K562 (cell line): Measurements from ENCODE around the gene HLA-F. TPM values are rescaled to one million over a fixed set of nuclear protein-coding genes. Genes with fewer than 3 reads are reported as not detected.

Experiments used
- BHLHE40 ChIP-seq: IDR thresholded peaks from 2 replicates; pipeline ENCODE4 v1.6.1; 2011; ENCODE audit warnings: low read length, improper control_type of control experiment
- CC2D1A ChIP-seq: fragments of 450-650 bp; IDR thresholded peaks from 2 replicates; pipeline ENCODE4 v1.6.1; 2017; ENCODE audit warnings: mild to moderate bottlenecking
- EGR1 ChIP-seq: fragments of 450-650 bp; conservative IDR thresholded peaks from 2 replicates; pipeline ENCODE4 v1.6.1; 2017; ENCODE audit warnings: mild to moderate bottlenecking
- HDAC1 ChIP-seq, 2 experiments: fragments of 450-650 bp; IDR thresholded peaks; 2 replicates each; pipeline ENCODE4 v1.6.1; 2016 to 2017; ENCODE audit warnings: inconsistent platforms in 1 of 2, mild to moderate bottlenecking in 1 of 2, moderate library complexity in 1 of 2
- KDM4B ChIP-seq, 2 experiments: fragments of 450-650 bp in 1 of 2; sonication (generic) in 1 of 2; IDR thresholded peaks; 2 replicates each; pipeline ENCODE4 v1.6.1; 2016 to 2017; ENCODE audit warnings: borderline replicate concordance in 2 of 2, antibody characterized with exemption in 1 of 2, low read depth in 1 of 2, mild to moderate bottlenecking in 1 of 2
- KDM5B ChIP-seq: fragments of 200-600 bp; sonication (generic); IDR thresholded peaks from 2 replicates; pipeline ENCODE4 v1.6.1; 2012; ENCODE audit warnings: low read depth, mild to moderate bottlenecking, moderate library complexity, low read length, control low read depth, inconsistent platforms; ENCODE audit not compliant: insufficient replicate concordance
- MAZ ChIP-seq, 2 experiments: fragments of 450-650 bp in 1 of 2; sonication (generic) in 1 of 2; formaldehyde crosslinking; IDR thresholded peaks in 1 of 2; conservative IDR thresholded peaks in 1 of 2; 2 replicates each; pipeline versions ENCODE4 v1.4.0 to v1.5.0; 2020; ENCODE audit warnings: mild to moderate bottlenecking in 1 of 2, missing genetic modification reagents in 1 of 2
- MED1 ChIP-seq: sonication (generic); formaldehyde crosslinking; IDR thresholded peaks from 2 replicates; pipeline ENCODE4 v1.8.1; 2023; ENCODE audit warnings: missing genetic modification reagents, borderline replicate concordance
- MTA3 ChIP-seq: fragments of 450-650 bp; formaldehyde crosslinking; IDR thresholded peaks from 2 replicates; pipeline ENCODE4 v1.6.1; 2017; ENCODE audit warnings: mild to moderate bottlenecking, borderline replicate concordance
- MYC ChIP-seq, 2 experiments: fragments of 250-450 bp in 1 of 2; sonication (Bioruptor Pico) in 1 of 2; IDR thresholded peaks; 2 replicates each; pipeline versions ENCODE4 v1.5.1 to v1.6.1; 2012 to 2021; ENCODE audit warnings: low read depth in 2 of 2, borderline replicate concordance in 1 of 2, improper control_type of control experiment in 1 of 2, low read length in 1 of 2, mild to moderate bottlenecking in 1 of 2, moderate library complexity in 1 of 2
- NBN ChIP-seq: fragments of 450-650 bp; IDR thresholded peaks from 2 replicates; pipeline ENCODE4 v1.6.1; 2016; ENCODE audit warnings: low read depth, mild to moderate bottlenecking
- NFIX ChIP-seq: fragments of 250-450 bp; sonication (Bioruptor Pico); IDR thresholded peaks from 2 replicates; pipeline ENCODE4 v1.4.0; 2020; ENCODE audit warnings: low read depth, mild to moderate bottlenecking, moderate library complexity
- NRF1 ChIP-seq, 2 experiments: fragments of 450-650 bp; IDR thresholded peaks in 1 of 2; conservative IDR thresholded peaks in 1 of 2; 2 replicates each; pipeline ENCODE4 v1.6.1; 2014; ENCODE audit warnings: mild to moderate bottlenecking in 2 of 2
- PHF21A ChIP-seq: fragments of 450-650 bp; IDR thresholded peaks from 2 replicates; pipeline ENCODE4 v1.6.1; 2017; ENCODE audit warnings: low read depth, borderline replicate concordance
- PURB ChIP-seq: sonication (generic); formaldehyde crosslinking; IDR thresholded peaks from 2 replicates; pipeline ENCODE4 v1.9.0; 2021; ENCODE audit warnings: low read depth, mild to moderate bottlenecking, missing genetic modification reagents
- RFX5 ChIP-seq: IDR thresholded peaks from 2 replicates; pipeline ENCODE4 v1.6.1; 2011; ENCODE audit warnings: low read depth, mild to moderate bottlenecking, improper control_type of control experiment, low read length
- SMARCE1 ChIP-seq: fragments of 450-650 bp; IDR thresholded peaks from 2 replicates; pipeline ENCODE4 v1.7.1; 2016; ENCODE audit warnings: mild to moderate bottlenecking
- SMC3 ChIP-seq: conservative IDR thresholded peaks from 2 replicates; pipeline ENCODE4 v1.6.1; 2011; ENCODE audit warnings: low read depth, low read length, improper control_type of control experiment; ENCODE audit not compliant: insufficient read depth
- SRSF1 ChIP-seq: fragments of 200-400 bp; formaldehyde crosslinking; IDR thresholded peaks from 2 replicates; pipeline ENCODE4 v1.6.1; 2017; ENCODE audit warnings: mild to moderate bottlenecking, low read depth, low read length, moderate library complexity
- TCF3 ChIP-seq: sonication (generic); formaldehyde crosslinking; IDR thresholded peaks from 2 replicates; pipeline ENCODE4 v1.4.0; 2020; ENCODE audit warnings: mild to moderate bottlenecking, missing genetic modification reagents
- TOE1 ChIP-seq, 2 experiments: fragments of 450-650 bp in 1 of 2; sonication (generic) in 1 of 2; formaldehyde crosslinking in 1 of 2; IDR thresholded peaks; 2 replicates each; pipeline versions ENCODE4 v1.7.1 to v1.8.0; 2016 to 2022; ENCODE audit warnings: borderline replicate concordance in 2 of 2, mild to moderate bottlenecking in 2 of 2, antibody characterized with exemption in 1 of 2, inconsistent platforms in 1 of 2, low read depth in 1 of 2, missing genetic modification reagents in 1 of 2, moderate library complexity in 1 of 2
- ZEB2 ChIP-seq: fragments of 450-650 bp; IDR thresholded peaks from 2 replicates; pipeline ENCODE4 v1.6.1; 2016
- ZNF766 ChIP-seq: fragments of 200-800 bp; sonication (Bioruptor generic); conservative IDR thresholded peaks from 2 replicates; pipeline ENCODE4 v1.6.1; 2016; ENCODE audit warnings: missing genetic modification characterization, missing compliant biosample characterization
- polyA plus RNA-seq, 8 experiments: library from polyadenylated mRNA; depleted of rRNA in 4 of 8; stranded (reverse) in 5 of 8; unstranded in 3 of 8; fragments of >200 nt; fragmentation: Nextera tagmentation in 2 of 8; fragmentation: Illumina TruSeq in 1 of 8; extraction: Ambion mirVana in 2 of 8; extraction: Trizol in 1 of 8; gene quantifications; 2 replicates each; pipeline versions ENCODE4 v1.2.1 to v1.2.3, GENCODE V29; 2011 to 2014; ENCODE audit warnings: inconsistent platforms in 1 of 8, missing spikeins in 1 of 8
- total RNA-seq, 7 experiments: library from RNA; depleted of rRNA in 6 of 7; stranded (reverse); fragments of >200 nt in 6 of 7; fragmentation: Illumina TruSeq in 2 of 7; extraction: Trizol in 2 of 7; gene quantifications; 2 replicates each; pipeline versions ENCODE4 v1.2.1 to v1.2.3, GENCODE V29; 2011 to 2021; ENCODE audit warnings: low replicate concordance in 1 of 7
- TF ChIP-seq, protein P1 (sequence below): fragments of 250-450 bp; sonication (Bioruptor Pico); IDR thresholded peaks from 2 replicates; pipeline ENCODE4 v1.5.0; 2020; ENCODE audit warnings: mild to moderate bottlenecking, borderline replicate concordance
- TF ChIP-seq, protein P2 (sequence below): fragments of 250-450 bp; sonication (Bioruptor Pico); IDR thresholded peaks from 2 replicates; pipeline ENCODE4 v1.9.0; 2021; ENCODE audit warnings: mild to moderate bottlenecking

HLA-F gene
- total and polyA plus RNA-seq, 9 of the 15 experiments (the other 6 are each of a cell fraction or from before 2014, with no cell fraction given): 0.40 to 0.76 (median 0.46) TPM; not detected in 6

DNA sequence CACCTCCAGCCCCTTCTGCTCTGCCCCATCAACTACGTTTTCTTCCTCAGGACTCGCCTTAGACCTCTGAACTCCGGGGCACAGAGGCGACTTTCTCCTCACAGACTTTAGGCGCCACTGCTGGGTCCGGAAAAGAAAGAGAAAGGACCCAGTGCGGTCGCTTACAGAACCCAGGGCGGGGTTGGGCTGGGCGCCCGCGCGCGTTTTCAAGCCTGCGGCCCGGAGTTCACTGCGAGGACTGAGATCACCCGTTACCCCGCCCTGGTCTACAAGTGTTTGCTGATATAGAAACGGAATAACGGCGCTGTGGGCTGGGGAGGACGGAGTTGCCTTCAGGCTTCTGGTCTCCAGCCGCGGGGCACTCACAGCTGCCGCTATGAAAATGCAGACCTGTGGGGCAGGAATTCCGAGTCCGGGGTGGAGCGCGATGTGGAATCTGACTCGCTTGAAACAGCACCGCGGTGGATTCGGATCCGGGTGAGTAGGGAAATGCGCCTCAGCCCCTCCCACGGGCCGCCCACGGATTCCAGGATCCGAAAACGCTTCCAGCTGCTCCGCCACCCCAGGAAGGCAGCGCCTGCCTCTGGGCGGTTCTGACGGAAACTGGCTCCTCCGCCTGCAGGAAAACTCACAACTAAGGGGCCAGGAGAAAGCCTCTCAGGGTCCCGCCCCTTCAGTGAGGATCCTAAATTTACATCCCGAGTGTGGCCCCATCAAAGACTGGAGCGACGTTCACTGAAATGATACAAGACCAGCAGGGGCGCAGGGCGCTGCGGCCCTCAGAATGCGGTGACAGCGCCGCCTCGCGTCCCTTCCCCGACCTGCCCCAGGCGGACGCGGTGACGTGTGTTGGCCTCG is 29.4 kb downstream of the HLA-F start (continued):
- TF ChIP-seq KDM5B: peak; percentile 82
- TF ChIP-seq BHLHE40: peak; percentile 35; the same call in 1 of the 2 replicates
- no peak for TF ChIP-seq PURB (CRISPR knock-in tag)
- peak; percentile 88 for TF ChIP-seq NBN
- TF ChIP-seq MAZ (CRISPR knock-in tag; conservative IDR thresholded peaks at IDR 0.05 in 1 of 2, IDR thresholded peaks at IDR 0.05 in 1 of 2): peak; percentile 43 to 89; a peak in 3 of 4 replicates
- TF ChIP-seq MTA3: peak; percentile 56
- TF ChIP-seq NFIX: no peak
- TF ChIP-seq MYC (IDR thresholded peaks at IDR 0.05; ENCODE audit: low read depth, low read length): peak; percentile 69
- no peak; the same call in 1 of the 2 replicates for TF ChIP-seq MYC (CRISPR knock-in tag; IDR thresholded peaks at IDR 0.05; ENCODE audit: borderline replicate concordance, low read depth)
- TF ChIP-seq, protein P1, sequence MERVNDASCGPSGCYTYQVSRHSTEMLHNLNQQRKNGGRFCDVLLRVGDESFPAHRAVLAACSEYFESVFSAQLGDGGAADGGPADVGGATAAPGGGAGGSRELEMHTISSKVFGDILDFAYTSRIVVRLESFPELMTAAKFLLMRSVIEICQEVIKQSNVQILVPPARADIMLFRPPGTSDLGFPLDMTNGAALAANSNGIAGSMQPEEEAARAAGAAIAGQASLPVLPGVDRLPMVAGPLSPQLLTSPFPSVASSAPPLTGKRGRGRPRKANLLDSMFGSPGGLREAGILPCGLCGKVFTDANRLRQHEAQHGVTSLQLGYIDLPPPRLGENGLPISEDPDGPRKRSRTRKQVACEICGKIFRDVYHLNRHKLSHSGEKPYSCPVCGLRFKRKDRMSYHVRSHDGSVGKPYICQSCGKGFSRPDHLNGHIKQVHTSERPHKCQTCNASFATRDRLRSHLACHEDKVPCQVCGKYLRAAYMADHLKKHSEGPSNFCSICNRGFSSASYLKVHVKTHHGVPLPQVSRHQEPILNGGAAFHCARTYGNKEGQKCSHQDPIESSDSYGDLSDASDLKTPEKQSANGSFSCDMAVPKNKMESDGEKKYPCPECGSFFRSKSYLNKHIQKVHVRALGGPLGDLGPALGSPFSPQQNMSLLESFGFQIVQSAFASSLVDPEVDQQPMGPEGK: 0 out of 2 replicates have a peak, but pooled peaks have one; percentile 21
- TF ChIP-seq MED1: no peak
- TF ChIP-seq TOE1 (IDR thresholded peaks at IDR 0.05; ENCODE audit: borderline replicate concordance): peak; percentile 60; the same call in 1 of the 2 replicates
- TF ChIP-seq TOE1 (CRISPR knock-in tag; IDR thresholded peaks at IDR 0.05; ENCODE audit: borderline replicate concordance, low read depth): no peak
- TF ChIP-seq PHF21A: peak; percentile 81; the same call in 1 of the 2 replicates
- no peak for TF ChIP-seq TCF3 (CRISPR knock-in tag)
- TF ChIP-seq ZEB2: no peak
- peak; percentile 20 to 54; a peak in 3 of 4 replicates for TF ChIP-seq NRF1 (conservative IDR thresholded peaks at IDR 0.05 in 1 of 2, IDR thresholded peaks at IDR 0.05 in 1 of 2)
- TF ChIP-seq, protein P2, sequence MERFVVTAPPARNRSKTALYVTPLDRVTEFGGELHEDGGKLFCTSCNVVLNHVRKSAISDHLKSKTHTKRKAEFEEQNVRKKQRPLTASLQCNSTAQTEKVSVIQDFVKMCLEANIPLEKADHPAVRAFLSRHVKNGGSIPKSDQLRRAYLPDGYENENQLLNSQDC: peak; percentile 16; the same call in 1 of the 2 replicates
- TF ChIP-seq RFX5: peak; percentile 48; the same call in 1 of the 2 replicates
- TF ChIP-seq KDM4B (IDR thresholded peaks at IDR 0.05; ENCODE audit: borderline replicate concordance in 2 of 2, low read depth in 1 of 2): no peak; a peak in 1 of 4 replicates
- 0 out of 2 replicates have a peak, but pooled peaks have one; percentile 37 for TF ChIP-seq SRSF1
- TF ChIP-seq SMC3: peak; percentile 86
- peak; percentile 84 for TF ChIP-seq EGR1
- peak; percentile 58; the same call in 1 of the 2 replicates for TF ChIP-seq ZNF766 (CRISPR knock-in tag)
- TF ChIP-seq SMARCE1: 0 out of 2 replicates have a peak, but pooled peaks have one; percentile 36
- peak; percentile 61; the same call in 1 of the 2 replicates for TF ChIP-seq CC2D1A
- TF ChIP-seq HDAC1 (IDR thresholded peaks at IDR 0.05): peak in 1 of 2 experiments; percentile 65; a peak in 2 of 4 replicates
